Measurements from ENCODE around the gene SLAMF9.

SLAMF9 gene

GRCh38 chr1:159953536-159954515 is at the start of gene SLAMF9:
Gene SLAMF9, minus strand, starts transcription at chr1:159954237. Its CDS starts 100 bp downstream, at chr1:159954137.
- DNase-seq = no peak

GRCh38 chr1:160001440-160001839 is 47.4 kb upstream of the SLAMF9 start:
- DNase-seq = no peak

- DNase-seq = no peak
Observed at GRCh38 chr1:159999204-159999603, 45.2 kb upstream of the SLAMF9 start.

GRCh38 chr1:159996653-159997052 is 42.6 kb upstream of the SLAMF9 start:
- no peak for DNase-seq

GRCh38 chr1:159994896-159995295 is 40.9 kb upstream of the SLAMF9 start:
- DNase-seq = no peak

- no peak for DNase-seq
Observed at GRCh38 chr1:159993911-159994310, 39.9 kb upstream of the SLAMF9 start.

- DNase-seq = no peak
Observed at GRCh38 chr1:159992161-159992560, 38.1 kb upstream of the SLAMF9 start.

- DNase-seq = no peak
Observed at GRCh38 chr1:159991513-159991912, 37.5 kb upstream of the SLAMF9 start.

GRCh38 chr1:159990005-159990404 is 36.0 kb upstream of the SLAMF9 start:
- DNase-seq = no peak

- DNase-seq = no peak
Observed at GRCh38 chr1:159989581-159989980, 35.5 kb upstream of the SLAMF9 start.

GRCh38 chr1:159988006-159988405 is 34.0 kb upstream of the SLAMF9 start:
- no peak for DNase-seq

GRCh38 chr1:159987186-159987585 is 33.1 kb upstream of the SLAMF9 start:
- DNase-seq = no peak

- no peak for DNase-seq
Observed at GRCh38 chr1:159986531-159986930, 32.5 kb upstream of the SLAMF9 start.

- no peak for DNase-seq
Observed at GRCh38 chr1:159986093-159986492, 32.1 kb upstream of the SLAMF9 start.

GRCh38 chr1:159985473-159985872 is 31.4 kb upstream of the SLAMF9 start:
- no peak for DNase-seq

GRCh38 chr1:159983681-159984080 is 29.6 kb upstream of the SLAMF9 start:
- no peak for DNase-seq

GRCh38 chr1:159982280-159982679 is 28.2 kb upstream of the SLAMF9 start:
- DNase-seq = no peak

GRCh38 chr1:159981351-159982055 is 27.5 kb upstream of the SLAMF9 start:
- DNase-seq = no peak

GRCh38 chr1:159980786-159981185 is 26.7 kb upstream of the SLAMF9 start:
- no peak for DNase-seq

- no peak for DNase-seq
Observed at GRCh38 chr1:159980076-159980475, 26.0 kb upstream of the SLAMF9 start.

- DNase-seq = no peak
Observed at GRCh38 chr1:159979257-159979656, 25.2 kb upstream of the SLAMF9 start.

GRCh38 chr1:159978107-159978398 is 24.0 kb upstream of the SLAMF9 start:
- DNase-seq = no peak

GRCh38 chr1:159977364-159978106 is 23.5 kb upstream of the SLAMF9 start:
- DNase-seq = no peak

All from NCI-H187 (cell line).